NB4 (cell line): Measurements from ENCODE around the gene SLC26A1.

Experiments
- CTCF ChIP-seq: IDR thresholded peaks from one replicate; pipeline ENCODE4 v1.5.1; 2012; ENCODE audit warnings: low read depth, low read length
- MAX ChIP-seq: IDR thresholded peaks from 2 replicates; pipeline ENCODE4 v1.6.1; 2011; ENCODE audit warnings: low read depth, low read length
- MYC ChIP-seq: IDR thresholded peaks from 2 replicates; pipeline ENCODE4 v1.6.1; 2011; ENCODE audit warnings: low read depth, low read length
- POLR2A ChIP-seq: IDR thresholded peaks from 2 replicates; pipeline ENCODE4 v1.6.1; 2011; ENCODE audit warnings: mild to moderate bottlenecking; ENCODE audit not compliant: insufficient read length; ENCODE audit errors: extremely low read depth

GRCh38 chr4:1036976-1037810 lies 44.0 kb upstream of the SLC26A1 start:
- TF ChIP-seq CTCF (no peak), POLR2A (no peak), MYC (no peak), MAX (no peak)
